HL-60 (cell line): ENCODE measurements around the gene CELF2.

Experiments used
- CTCF ChIP-seq: IDR thresholded peaks from one replicate; pipeline ENCODE4 v1.5.1; 2011; ENCODE audit warnings: low read length, control low read depth, inconsistent platforms; ENCODE audit not compliant: insufficient read depth
- POLR2AphosphoS5 ChIP-seq: IDR thresholded peaks from 2 replicates; pipeline ENCODE4 v1.6.1; 2012; ENCODE audit warnings: low read depth
- REST ChIP-seq: IDR thresholded peaks from 2 replicates; pipeline ENCODE4 v1.6.1; 2012; ENCODE audit warnings: low read depth; ENCODE audit not compliant: insufficient replicate concordance

GRCh38 chr10:11358923-11359575, 341.4 kb downstream of the CELF2 start:
- no peak for TF ChIP-seq CTCF
- no peak for TF ChIP-seq POLR2AphosphoS5
- no peak for TF ChIP-seq REST
